Endothelial cell of umbilical vein (primary cell): ENCODE data around the gene BPI.

Experiments
- EZH2 ChIP-seq: IDR thresholded peaks from 2 replicates; pipeline ENCODE4 v1.6.1; 2012; ENCODE audit warnings: borderline replicate concordance, low read depth, mild to moderate bottlenecking, moderate library complexity, low read length, inconsistent platforms; ENCODE audit not compliant: severe bottlenecking
- GATA2 ChIP-seq: IDR thresholded peaks from 2 replicates; pipeline ENCODE4 v1.7.0; 2011; ENCODE audit warnings: low read depth, mild to moderate bottlenecking, moderate library complexity, mixed read lengths, low read length; ENCODE audit not compliant: insufficient read length, insufficient read depth
- JUN ChIP-seq: IDR thresholded peaks from 2 replicates; pipeline ENCODE4 v1.6.1; 2011; ENCODE audit warnings: borderline replicate concordance, low read depth; ENCODE audit not compliant: insufficient read length, insufficient read depth
- MYC ChIP-seq: IDR thresholded peaks from one replicate; pipeline ENCODE4 v1.6.1; 2011; ENCODE audit warnings: mild to moderate bottlenecking, low read depth, low read length
- POLR2A ChIP-seq: IDR thresholded peaks from 2 replicates; pipeline ENCODE4 v1.6.1; 2012; ENCODE audit warnings: low read depth, mild to moderate bottlenecking, control low read depth, low read length
- TF ChIP-seq, protein P1 (sequence below), 2 donors: IDR thresholded peaks; 1 replicate in 1 of 2; 2 replicates in 1 of 2; pipeline ENCODE4 v1.5.1; 2011; ENCODE audit warnings: low read length in 2 of 2, mild to moderate bottlenecking in 2 of 2, moderate library complexity in 2 of 2, control low read depth in 1 of 2, inconsistent platforms in 1 of 2, low read depth in 1 of 2; ENCODE audit not compliant: insufficient read depth in 1 of 2; ENCODE audit errors: extremely low read depth in 1 of 2
- TF ChIP-seq, protein P2 (sequence below): IDR thresholded peaks from 2 replicates; pipeline ENCODE4 v1.6.1; 2011; ENCODE audit not compliant: insufficient read depth, insufficient read length

DNA sequence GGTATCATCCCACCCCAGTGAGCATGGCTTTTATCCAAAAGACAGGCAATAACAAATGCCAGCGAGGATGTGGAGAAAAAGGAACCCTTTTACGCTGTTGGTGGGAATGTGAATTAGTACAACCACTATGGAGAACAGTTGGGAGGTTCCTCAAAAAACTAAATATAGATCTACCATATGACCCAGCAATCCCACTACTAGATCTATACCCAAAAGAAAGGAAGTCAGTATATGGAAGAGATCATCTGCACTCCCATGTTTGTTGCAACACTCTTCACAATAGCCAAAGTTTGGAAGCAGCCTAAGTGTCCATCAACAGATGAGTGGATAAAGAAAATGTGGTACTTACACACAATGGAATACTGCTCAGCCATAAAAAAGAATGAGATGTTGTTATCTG is 37.5 kb upstream of the BPI start:
- TF ChIP-seq, protein P1, sequence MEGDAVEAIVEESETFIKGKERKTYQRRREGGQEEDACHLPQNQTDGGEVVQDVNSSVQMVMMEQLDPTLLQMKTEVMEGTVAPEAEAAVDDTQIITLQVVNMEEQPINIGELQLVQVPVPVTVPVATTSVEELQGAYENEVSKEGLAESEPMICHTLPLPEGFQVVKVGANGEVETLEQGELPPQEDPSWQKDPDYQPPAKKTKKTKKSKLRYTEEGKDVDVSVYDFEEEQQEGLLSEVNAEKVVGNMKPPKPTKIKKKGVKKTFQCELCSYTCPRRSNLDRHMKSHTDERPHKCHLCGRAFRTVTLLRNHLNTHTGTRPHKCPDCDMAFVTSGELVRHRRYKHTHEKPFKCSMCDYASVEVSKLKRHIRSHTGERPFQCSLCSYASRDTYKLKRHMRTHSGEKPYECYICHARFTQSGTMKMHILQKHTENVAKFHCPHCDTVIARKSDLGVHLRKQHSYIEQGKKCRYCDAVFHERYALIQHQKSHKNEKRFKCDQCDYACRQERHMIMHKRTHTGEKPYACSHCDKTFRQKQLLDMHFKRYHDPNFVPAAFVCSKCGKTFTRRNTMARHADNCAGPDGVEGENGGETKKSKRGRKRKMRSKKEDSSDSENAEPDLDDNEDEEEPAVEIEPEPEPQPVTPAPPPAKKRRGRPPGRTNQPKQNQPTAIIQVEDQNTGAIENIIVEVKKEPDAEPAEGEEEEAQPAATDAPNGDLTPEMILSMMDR (IDR thresholded peaks at IDR 0.05; ENCODE audit: extremely low read depth in 1 of 2, insufficient read depth in 1 of 2, low read depth in 1 of 2, low read length in 2 of 2), result no peak
- TF ChIP-seq GATA2 (no peak), MYC (no peak), EZH2 (no peak), POLR2A (no peak), JUN (no peak)
- TF ChIP-seq, protein P2, sequence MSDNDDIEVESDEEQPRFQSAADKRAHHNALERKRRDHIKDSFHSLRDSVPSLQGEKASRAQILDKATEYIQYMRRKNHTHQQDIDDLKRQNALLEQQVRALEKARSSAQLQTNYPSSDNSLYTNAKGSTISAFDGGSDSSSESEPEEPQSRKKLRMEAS, result no peak
